GM12801 (cell line): Measurements from ENCODE around the gene ADAMTS10.

Experiments used
- CTCF ChIP-seq: IDR thresholded peaks from one replicate; pipeline ENCODE4 v1.5.1; 2011; ENCODE audit warnings: control low read depth; ENCODE audit not compliant: insufficient read length; ENCODE audit errors: extremely low read depth

The ADAMTS10 gene

GRCh38 chr19:8600064-8600463 lies 10.5 kb downstream of the ADAMTS10 start:
- TF ChIP-seq CTCF, result no peak

GRCh38 chr19:8596168-8596567 lies 14.3 kb downstream of the ADAMTS10 start:
- no peak for TF ChIP-seq CTCF

GRCh38 chr19:8595651-8596050 lies 14.9 kb downstream of the ADAMTS10 start:
- no peak for TF ChIP-seq CTCF

GRCh38 chr19:8593931-8594330 lies 16.6 kb downstream of the ADAMTS10 start:
- TF ChIP-seq CTCF, result no peak

- TF ChIP-seq CTCF, result no peak
These were observed 18.1 kb downstream of the ADAMTS10 start for GRCh38 chr19:8592231-8593009.

- TF ChIP-seq CTCF, result no peak
These were observed 21.3 kb downstream of the ADAMTS10 start for GRCh38 chr19:8589177-8589714.

GRCh38 chr19:8585894-8586750 lies 24.4 kb downstream of the ADAMTS10 start:
- TF ChIP-seq CTCF, result no peak
